H9 (cell line): ENCODE data around the gene EFS. TPM values are rescaled to one million over a fixed set of nuclear protein-coding genes. Genes with fewer than 3 reads are reported as not detected.

Experiments
- DNase-seq: peaks from one replicate; pipeline ENCODE4 v3.0.0-alpha.2; 2017
- H2AFZ ChIP-seq: one replicate; pipeline ENCODE4 v1.6.1; 2013; ENCODE audit warnings: mild to moderate bottlenecking, low read length, control low read depth, moderate library complexity
- H2AK5ac ChIP-seq: 2 replicates; pipeline ENCODE4 v1.6.1; 2013; ENCODE audit warnings: low read length, control low read depth, mixed read lengths; ENCODE audit not compliant: insufficient read length
- H2BK120ac ChIP-seq: one replicate; pipeline ENCODE4 v1.6.1; 2013; ENCODE audit warnings: low read depth, mild to moderate bottlenecking, low read length, control low read depth, inconsistent platforms; ENCODE audit not compliant: poor library complexity, severe bottlenecking
- H2BK12ac ChIP-seq: 2 replicates; pipeline ENCODE4 v1.6.1; 2013; ENCODE audit warnings: low read length, control low read depth, mixed read lengths, low read depth; ENCODE audit not compliant: insufficient read length
- H2BK15ac ChIP-seq: 2 replicates; pipeline ENCODE4 v1.6.1; 2013; ENCODE audit warnings: low read depth, low read length, control low read depth
- H2BK20ac ChIP-seq: one replicate; pipeline ENCODE4 v1.6.1; 2013; ENCODE audit warnings: low read depth, mild to moderate bottlenecking, low read length, control low read depth, inconsistent platforms; ENCODE audit not compliant: poor library complexity, severe bottlenecking
- H2BK5ac ChIP-seq: 2 replicates; pipeline ENCODE4 v1.6.1; 2013; ENCODE audit warnings: low read length, control low read depth, mixed read lengths; ENCODE audit not compliant: insufficient read length
- H3K14ac ChIP-seq: 2 replicates; pipeline ENCODE4 v1.6.1; 2013; ENCODE audit warnings: low read length, control low read depth; ENCODE audit not compliant: insufficient read depth
- H3K18ac ChIP-seq: 2 replicates; pipeline ENCODE4 v1.6.1; 2013; ENCODE audit warnings: low read depth, mild to moderate bottlenecking, mixed read lengths, low read length, control low read depth; ENCODE audit not compliant: insufficient read length
- H3K23ac ChIP-seq: 2 replicates; pipeline ENCODE4 v1.6.1; 2013; ENCODE audit warnings: low read length, control low read depth, mixed read lengths, low read depth; ENCODE audit not compliant: insufficient read length
- H3K23me2 ChIP-seq: 2 replicates; pipeline ENCODE4 v1.6.1; 2013; ENCODE audit warnings: low read depth, mild to moderate bottlenecking, mixed read lengths, low read length, control low read depth; ENCODE audit not compliant: insufficient read length, poor library complexity, severe bottlenecking
- H3K27ac ChIP-seq: 2 replicates; pipeline ENCODE4 v1.5.1; 2013; ENCODE audit warnings: low read length, control low read depth, mixed read lengths, low read depth; ENCODE audit not compliant: insufficient read length
- H3K27me3 ChIP-seq: 2 replicates; pipeline ENCODE4 v1.6.1; 2013; ENCODE audit warnings: low read length, control low read depth, inconsistent platforms; ENCODE audit not compliant: insufficient read depth
- H3K4ac ChIP-seq: 2 replicates; pipeline ENCODE4 v1.6.1; 2013; ENCODE audit warnings: low read depth, mild to moderate bottlenecking, control low read depth, inconsistent platforms, low read length, moderate library complexity
- H3K4me1 ChIP-seq: 2 replicates; pipeline ENCODE4 v1.6.1; 2013; ENCODE audit warnings: low read length, control low read depth, inconsistent platforms; ENCODE audit not compliant: insufficient read depth
- H3K4me2 ChIP-seq: 2 replicates; pipeline ENCODE4 v1.6.1; 2013; ENCODE audit warnings: low read length, control low read depth, mixed read lengths; ENCODE audit not compliant: insufficient read length, insufficient read depth
- H3K56ac ChIP-seq: 2 replicates; pipeline ENCODE4 v1.6.1; 2013; ENCODE audit warnings: low read depth, mild to moderate bottlenecking, mixed read lengths, low read length, control low read depth; ENCODE audit not compliant: insufficient read length
- H3K79me1 ChIP-seq: 2 replicates; pipeline ENCODE4 v1.6.1; 2013; ENCODE audit warnings: low read depth, mild to moderate bottlenecking, moderate library complexity, low read length, control low read depth, inconsistent platforms; ENCODE audit not compliant: insufficient read depth, poor library complexity, severe bottlenecking
- H3K79me2 ChIP-seq: 2 replicates; pipeline ENCODE4 v1.6.1; 2013; ENCODE audit warnings: low read length, control low read depth, inconsistent platforms; ENCODE audit not compliant: insufficient read depth
- H3K9ac ChIP-seq: 2 replicates; pipeline ENCODE4 v1.6.1; 2013; ENCODE audit warnings: low read length, control low read depth, mixed read lengths; ENCODE audit not compliant: insufficient read length; ENCODE audit errors: extremely low read depth
- H3K9me3 ChIP-seq: one replicate; pipeline ENCODE4 v1.6.1; 2013; ENCODE audit warnings: low read depth, low read length, inconsistent platforms; ENCODE audit not compliant: control insufficient read depth
- H3T11ph ChIP-seq: one replicate; pipeline ENCODE4 v1.6.1; 2013; ENCODE audit warnings: mild to moderate bottlenecking, low read length, control low read depth, inconsistent platforms
- H4K20me1 ChIP-seq: one replicate; pipeline ENCODE4 v1.6.1; 2013; ENCODE audit not compliant: control insufficient read depth, insufficient read length, insufficient read depth
- H4K5ac ChIP-seq: 2 replicates; pipeline ENCODE4 v1.6.1; 2013; ENCODE audit warnings: low read depth, mild to moderate bottlenecking, mixed read lengths, low read length, control low read depth; ENCODE audit not compliant: insufficient read length
- H4K8ac ChIP-seq: replicated peaks from 2 replicates; pipeline ENCODE4 v1.6.1; 2013; ENCODE audit warnings: low read length, control low read depth, mixed read lengths, low read depth; ENCODE audit not compliant: insufficient read length
- H4K91ac ChIP-seq: 2 replicates; pipeline ENCODE4 v1.6.1; 2013; ENCODE audit warnings: low read depth, mild to moderate bottlenecking, moderate library complexity, mixed read lengths, low read length, control low read depth; ENCODE audit not compliant: insufficient read length
- H3K27ac Mint-ChIP-seq, 3 experiments: 2 replicates in 2 of 3; 3 replicates in 1 of 3; pipeline ENCODE4 v1.8.0; 2020 to 2021; ENCODE audit warnings: mixed read lengths in 3 of 3, mild to moderate bottlenecking in 1 of 3, moderate library complexity in 1 of 3
- H3K27me3 Mint-ChIP-seq: 2 replicates; pipeline ENCODE4 v1.8.0; 2021; ENCODE audit warnings: low read depth, mild to moderate bottlenecking, moderate library complexity, mixed read lengths
- H3K36me3 Mint-ChIP-seq, 3 experiments: 2 replicates in 2 of 3; 3 replicates in 1 of 3; pipeline ENCODE4 v1.8.0; 2020 to 2021; ENCODE audit warnings: low read depth in 3 of 3, mixed read lengths in 3 of 3; ENCODE audit not compliant: insufficient read depth in 1 of 3
- H3K4me1 Mint-ChIP-seq, 2 experiments: 2 replicates each; pipeline ENCODE4 v1.8.0; 2020; ENCODE audit warnings: mixed read lengths in 2 of 2
- H3K4me3 Mint-ChIP-seq, 2 experiments: 2 replicates in 1 of 2; 3 replicates in 1 of 2; pipeline ENCODE4 v1.8.0; 2020 to 2021; ENCODE audit warnings: mild to moderate bottlenecking in 2 of 2, mixed read lengths in 2 of 2, moderate library complexity in 1 of 2
- H3K9me3 Mint-ChIP-seq, 2 experiments: 2 replicates in 1 of 2; 3 replicates in 1 of 2; pipeline ENCODE4 v1.8.0; 2020; ENCODE audit warnings: mild to moderate bottlenecking in 2 of 2, mixed read lengths in 2 of 2, moderate library complexity in 1 of 2
- WGBS: extraction: QIAGEN DNeasy Blood & Tissue Kit; methylation state at CpG from one replicate; pipeline ENCODE4 v1.1.7; 2013; ENCODE audit warnings: missing lambda C conversion rate, low lambda C conversion rate, mixed read lengths; ENCODE audit not compliant: insufficient read length; ENCODE audit errors: extremely low coverage; 5-methylcytosine and 5-hydroxymethylcytosine counted together
- total RNA-seq: library from RNA; stranded (reverse); gene quantifications from 2 replicates; pipeline ENCODE4 v1.2.1, GENCODE V29; 2021
- TF ChIP-seq, protein P1 (sequence below): fragments of 200-600 bp; sonication (generic); conservative IDR thresholded peaks from 3 replicates; pipeline ENCODE4 v1.8.0; 2021; ENCODE audit warnings: antibody characterized with exemption, mild to moderate bottlenecking

Gene EFS
- total RNA-seq, 1 experiment from 2014 or later: 32.1 TPM

DNA sequence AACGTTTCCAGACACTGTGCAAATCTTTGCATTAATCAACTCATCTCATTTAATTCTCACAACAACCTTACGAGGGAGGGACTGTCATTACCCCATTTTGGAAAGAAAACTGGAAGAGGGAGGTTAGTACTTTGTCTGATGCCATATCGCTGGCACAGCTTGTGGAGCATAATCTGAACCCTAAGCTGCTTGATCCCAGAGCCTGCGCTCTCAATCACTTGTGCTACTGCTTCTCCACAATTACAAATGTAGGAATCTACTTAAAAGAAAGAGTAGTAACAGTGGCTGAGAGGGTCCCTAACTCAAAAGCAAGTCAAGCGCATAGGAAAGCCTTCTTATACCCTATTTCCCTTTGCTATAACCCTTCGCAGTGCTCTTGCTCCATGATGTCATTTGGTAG lies 3.2 kb downstream of the EFS start:
- Histone ChIP-seq H3K27me3 (no peaks in the 10 kb centered on the region), H2BK120ac (no peak overlapping the region), H3K9me3 (no peaks in the 10 kb centered on the region), H3K23ac (no peak overlapping the region), H4K91ac (no peak overlapping the region), H3K27ac (no peak overlapping the region), H3K56ac (no peak overlapping the region), H2BK15ac (no peak overlapping the region), H2BK20ac (no peak overlapping the region), H2AFZ (no peak overlapping the region), H3K4me2 (no peak overlapping the region), H3K4me1 (peaks cover 4% of the 10 kb centered on the region; the same call in 1 of the 2 replicates), H4K20me1 (no peaks in the 10 kb centered on the region), H3K79me2 (no peaks in the 10 kb centered on the region), H4K8ac (no peak overlapping the region), H3K18ac (no peak overlapping the region), H3K79me1 (no peaks in the 10 kb centered on the region), H3K4ac (no peak overlapping the region), H3K9ac (no peak overlapping the region), H3K14ac (no peak overlapping the region), H2BK12ac (no peak overlapping the region), H2BK5ac (no peak overlapping the region), H4K5ac (no peak overlapping the region), H2AK5ac (no peak overlapping the region), H3K23me2 (peaks cover 22% of the 10 kb centered on the region), H3T11ph (no peak overlapping the region)
- TF ChIP-seq, protein P1, sequence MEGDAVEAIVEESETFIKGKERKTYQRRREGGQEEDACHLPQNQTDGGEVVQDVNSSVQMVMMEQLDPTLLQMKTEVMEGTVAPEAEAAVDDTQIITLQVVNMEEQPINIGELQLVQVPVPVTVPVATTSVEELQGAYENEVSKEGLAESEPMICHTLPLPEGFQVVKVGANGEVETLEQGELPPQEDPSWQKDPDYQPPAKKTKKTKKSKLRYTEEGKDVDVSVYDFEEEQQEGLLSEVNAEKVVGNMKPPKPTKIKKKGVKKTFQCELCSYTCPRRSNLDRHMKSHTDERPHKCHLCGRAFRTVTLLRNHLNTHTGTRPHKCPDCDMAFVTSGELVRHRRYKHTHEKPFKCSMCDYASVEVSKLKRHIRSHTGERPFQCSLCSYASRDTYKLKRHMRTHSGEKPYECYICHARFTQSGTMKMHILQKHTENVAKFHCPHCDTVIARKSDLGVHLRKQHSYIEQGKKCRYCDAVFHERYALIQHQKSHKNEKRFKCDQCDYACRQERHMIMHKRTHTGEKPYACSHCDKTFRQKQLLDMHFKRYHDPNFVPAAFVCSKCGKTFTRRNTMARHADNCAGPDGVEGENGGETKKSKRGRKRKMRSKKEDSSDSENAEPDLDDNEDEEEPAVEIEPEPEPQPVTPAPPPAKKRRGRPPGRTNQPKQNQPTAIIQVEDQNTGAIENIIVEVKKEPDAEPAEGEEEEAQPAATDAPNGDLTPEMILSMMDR: no peak
- Mint-ChIP-seq H3K27me3 (peaks cover 5% of the 10 kb centered on the region; the same call in 1 of the 2 replicates), H3K9me3 (no peaks in the 10 kb centered on the region; a peak in 1 of 5 replicates), H3K4me3 (no peak overlapping the region; a peak in 1 of 5 replicates), H3K4me1 (peaks cover 26 to 31% of the 10 kb centered on the region in 2 experiments), H3K27ac (no peak overlapping the region), H3K36me3 (peaks cover 21 to 49% (median 35%) of the 10 kb centered on the region in 3 experiments)
- WGBS: no CpG with 5 or more reads among the region's 6 CpGs
- no peak for DNase-seq
